Stimulated activated CD4-positive, alpha-beta T cell treated with anti-CD3 and anti-CD28 coated beads, Interleukin-1b, Interleukin-23, amount 100 ng/mL, for 4 hours (primary cell): ENCODE results near the gene TLL1.

Source experiments
- DNase-seq, 2 donors: peaks; one replicate each; pipeline ENCODE4 v3.0.0-alpha.2; 2020; ENCODE audit warnings: low read depth in 2 of 2

The TLL1 gene

GRCh38 chr4:165971933-165972332 is 98.9 kb downstream of the TLL1 start:
- DNase-seq: no peak

GRCh38 chr4:165972747-165973146 is 99.7 kb downstream of the TLL1 start:
- no peak for DNase-seq

- no peak for DNase-seq
Observed at GRCh38 chr4:165982934-165983333, 109.9 kb downstream of the TLL1 start.

- no peak for DNase-seq
Observed at GRCh38 chr4:165986956-165987698, 114.1 kb downstream of the TLL1 start.

- DNase-seq: no peak
Observed at GRCh38 chr4:165991325-165992180, 118.5 kb downstream of the TLL1 start.

GRCh38 chr4:165992283-165992682 is 119.2 kb downstream of the TLL1 start:
- DNase-seq: no peak

GRCh38 chr4:165994701-165995100 is 121.7 kb downstream of the TLL1 start:
- DNase-seq: no peak

GRCh38 chr4:166003811-166004210 is 130.8 kb downstream of the TLL1 start:
- DNase-seq: no peak

- DNase-seq: no peak
Observed at GRCh38 chr4:166006217-166006616, 133.2 kb downstream of the TLL1 start.

- DNase-seq: no peak
Observed at GRCh38 chr4:166008510-166008909, 135.5 kb downstream of the TLL1 start.

- no peak for DNase-seq
Observed at GRCh38 chr4:166012129-166013030, 139.3 kb downstream of the TLL1 start.

GRCh38 chr4:166014411-166014810 is 141.4 kb downstream of the TLL1 start:
- no peak for DNase-seq

GRCh38 chr4:166017804-166018203 is 144.8 kb downstream of the TLL1 start:
- DNase-seq: no peak

GRCh38 chr4:166019441-166020220 is 146.6 kb downstream of the TLL1 start:
- no peak for DNase-seq

GRCh38 chr4:166021617-166022016 is 148.6 kb downstream of the TLL1 start:
- DNase-seq: no peak

GRCh38 chr4:166034965-166035364 is 161.9 kb downstream of the TLL1 start:
- no peak for DNase-seq

- DNase-seq: no peak
Observed at GRCh38 chr4:166039822-166040221, 166.8 kb downstream of the TLL1 start.

- no peak for DNase-seq
Observed at GRCh38 chr4:166042510-166043055, 169.5 kb downstream of the TLL1 start.

- no peak for DNase-seq
Observed at GRCh38 chr4:166043801-166044200, 170.8 kb downstream of the TLL1 start.

- no peak for DNase-seq
Observed at GRCh38 chr4:166044871-166045270, 171.8 kb downstream of the TLL1 start.

GRCh38 chr4:166045457-166045856 is 172.4 kb downstream of the TLL1 start:
- DNase-seq: no peak
